Amygdala (tissue), 56 donors: ENCODE data around the gene ADAMTS9.
A peak's percentile ranks its signal among the peaks of the same experiment; 100 is the strongest.
"Not testable (repeated sequence)": the region's sequence is repeated elsewhere in the genome, so short reads cannot be mapped to it uniquely, and the experiment has no call there.

Source experiments
- DNase-seq, 56 donors: peaks; one replicate each; lab custom pipeline; 2025; lab: John Stamatoyannopoulos, UW

Gene ADAMTS9

GRCh38 chr3:64552160-64552559, 135.6 kb downstream of the ADAMTS9 start:
- DNase-seq: no peak

GRCh38 chr3:64551697-64552096, 136.1 kb downstream of the ADAMTS9 start:
- DNase-seq: no peak

DNA sequence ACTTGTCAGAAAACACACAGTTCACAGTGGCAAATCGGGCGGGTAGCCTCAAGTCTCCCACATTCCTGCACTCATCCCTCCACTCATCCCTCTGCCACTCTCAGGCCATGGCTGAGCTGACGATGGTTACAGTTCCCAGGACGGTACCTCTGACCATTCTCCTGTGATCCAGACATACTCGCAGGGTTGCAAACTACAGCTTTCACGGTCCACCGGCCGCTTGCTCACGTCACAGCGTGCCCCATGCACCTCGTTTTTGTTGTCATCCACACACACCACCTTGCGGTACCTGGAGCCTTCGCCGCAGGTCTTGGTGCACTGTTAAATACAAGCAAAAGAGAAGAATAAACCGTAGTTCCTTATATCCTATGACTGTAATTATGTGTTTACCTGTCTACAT, 137.1 kb downstream of the ADAMTS9 start:
- no peak for DNase-seq

- no peak for DNase-seq
Measured at GRCh38 chr3:64549869-64550268, 137.9 kb downstream of the ADAMTS9 start.

- DNase-seq: peak in 8 of 56 donors; percentile 0 to 42 (median 6)
Measured at GRCh38 chr3:64548200-64548889, 139.5 kb downstream of the ADAMTS9 start.

DNA sequence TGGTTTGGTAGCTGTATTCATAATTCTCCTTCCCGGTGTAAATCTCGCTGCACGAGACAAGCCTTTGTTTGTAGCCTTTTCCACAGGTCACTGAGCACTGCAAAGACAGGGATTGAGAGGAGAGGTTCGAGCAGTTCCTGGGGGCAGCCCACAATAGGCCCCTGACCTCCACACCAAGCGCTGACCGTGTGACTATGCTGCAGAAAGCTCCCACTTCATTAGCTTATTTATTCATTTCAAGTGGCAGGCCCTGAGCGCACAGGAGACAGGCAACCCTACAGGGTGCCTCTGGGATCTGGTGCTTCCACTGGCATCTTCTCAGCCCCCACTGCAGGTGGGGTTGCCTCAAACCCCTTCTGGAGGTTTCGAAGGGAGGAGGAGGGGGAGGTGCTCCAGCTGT, 140.9 kb downstream of the ADAMTS9 start:
- no peak for DNase-seq

- DNase-seq: not testable (repeated sequence)
Measured at GRCh38 chr3:64545239-64545638, 142.6 kb downstream of the ADAMTS9 start.

- no peak for DNase-seq
Measured at GRCh38 chr3:64541803-64542202, 146.0 kb downstream of the ADAMTS9 start.

GRCh38 chr3:64539451-64540196, 148.2 kb downstream of the ADAMTS9 start:
- DNase-seq: no peak

- DNase-seq: no peak
Measured at GRCh38 chr3:64536166-64536565, 151.6 kb downstream of the ADAMTS9 start.

DNA sequence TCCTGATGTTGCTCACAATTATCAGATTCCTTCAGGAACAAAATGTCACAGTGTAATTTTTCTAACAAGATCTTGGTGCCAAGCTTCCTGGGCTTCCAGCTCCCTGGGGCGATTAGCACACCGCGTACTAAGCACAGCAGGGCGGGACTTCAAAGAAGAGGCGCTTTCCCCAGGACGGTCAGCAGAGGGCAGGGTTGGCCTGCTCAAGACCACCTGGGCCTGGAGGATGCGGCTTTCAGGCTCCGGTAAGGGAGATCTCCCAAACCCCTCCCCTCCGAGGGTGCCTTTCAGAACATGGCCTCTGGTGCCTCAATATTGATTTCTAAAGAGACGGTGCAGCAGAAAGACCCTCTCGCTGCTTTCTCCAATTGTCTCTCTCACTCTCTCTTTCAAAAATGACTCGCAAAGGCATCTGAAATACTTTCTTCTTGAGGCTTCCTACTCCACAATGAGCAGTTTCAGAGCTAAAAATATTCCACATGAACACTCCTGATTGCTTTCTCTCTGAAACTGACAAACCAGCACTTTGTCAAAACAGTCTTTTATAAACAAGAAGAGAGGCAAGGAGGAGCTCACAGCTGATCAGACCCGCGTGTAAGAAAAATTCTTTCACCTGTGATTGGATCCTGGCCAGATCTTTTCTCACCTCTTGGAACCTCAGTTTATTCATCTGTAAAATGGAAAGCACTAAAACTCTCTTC, 154.0 kb downstream of the ADAMTS9 start:
- DNase-seq: peak; percentile 7 to 86 (median 68)

DNA sequence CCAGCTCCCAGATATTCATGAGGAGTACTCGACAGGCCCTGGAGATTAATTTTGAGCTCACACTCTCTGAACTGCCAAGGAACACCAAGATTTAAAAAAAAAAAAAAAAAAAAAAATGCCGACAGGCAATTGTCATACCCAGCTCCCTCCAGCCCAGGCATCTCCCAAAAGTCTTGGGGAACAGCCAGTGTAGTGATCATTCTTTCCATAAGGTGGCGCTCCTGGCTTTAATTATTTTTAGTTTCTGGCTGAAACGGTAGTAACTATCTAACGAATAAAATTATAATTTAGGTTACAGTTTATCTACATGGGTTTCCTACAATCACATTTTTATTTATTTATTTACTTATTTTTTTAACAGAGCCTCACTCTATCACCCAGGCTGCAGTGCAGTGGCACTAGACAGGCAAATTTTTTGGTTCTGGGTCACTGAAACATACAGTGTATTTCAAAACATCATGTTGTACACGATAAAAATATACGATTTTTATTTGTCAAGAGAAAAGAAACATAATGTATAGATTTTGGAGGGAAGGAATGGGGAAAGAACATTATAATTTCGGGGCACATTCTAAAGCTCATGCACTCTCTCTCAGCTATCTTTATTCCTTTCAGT, 157.3 kb downstream of the ADAMTS9 start:
- peak in 36 of 56 donors; percentile 1 to 77 (median 14) for DNase-seq

DNA sequence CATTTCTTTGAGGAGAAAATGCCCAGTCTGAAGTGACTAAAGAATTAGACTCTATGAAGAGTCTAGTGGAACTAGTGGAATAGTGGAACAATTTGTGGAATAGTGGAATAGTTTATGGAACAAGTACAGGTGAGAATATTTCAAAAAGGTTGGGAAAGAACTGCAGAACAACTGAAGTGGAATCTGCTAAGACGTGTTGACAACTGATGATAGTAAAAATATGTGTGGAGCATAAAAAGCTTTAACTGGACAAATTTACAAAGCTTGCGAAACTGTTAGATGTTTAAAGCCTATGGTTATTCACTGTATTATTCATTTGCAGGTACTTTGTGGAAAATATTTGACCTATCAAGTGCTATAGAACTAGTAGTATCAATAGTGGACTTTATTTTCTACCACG, 164.5 kb downstream of the ADAMTS9 start:
- DNase-seq: no peak

DNA sequence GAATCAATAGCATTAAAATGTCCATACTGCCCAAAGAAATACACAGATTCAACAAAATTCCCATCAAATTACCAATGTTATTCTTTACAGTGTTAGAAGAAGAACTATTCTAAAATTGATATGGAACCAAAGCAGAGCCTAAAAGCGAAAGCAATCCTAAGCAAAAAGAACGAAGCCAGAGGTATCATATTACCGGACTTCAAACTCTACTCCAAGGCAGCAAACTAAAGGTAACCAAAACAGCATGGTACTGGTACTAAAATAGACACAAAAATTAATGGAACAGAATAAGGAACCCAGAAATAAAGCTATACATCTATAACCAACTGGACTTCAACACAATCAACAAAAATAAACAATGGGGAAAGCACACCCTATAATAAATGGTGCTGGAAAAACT, 167.5 kb downstream of the ADAMTS9 start:
- no peak for DNase-seq

DNA sequence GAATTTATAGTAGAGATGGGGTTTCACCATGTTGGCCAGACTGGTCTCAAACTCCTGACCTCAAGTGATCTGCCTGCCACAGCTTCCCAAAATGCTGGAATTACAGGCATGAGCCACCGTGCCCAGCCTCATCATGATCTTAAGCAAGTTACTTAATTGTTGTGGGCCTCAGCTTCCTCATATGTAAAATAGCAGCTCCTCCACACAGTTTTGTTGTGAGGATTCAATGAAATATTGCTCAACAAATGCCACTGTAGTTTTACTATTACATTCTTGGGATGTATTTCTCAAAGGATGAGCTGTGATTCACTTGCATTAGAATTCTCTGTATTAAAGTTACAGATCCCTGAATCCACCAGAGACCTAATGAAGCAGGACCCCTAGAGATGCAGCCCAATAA, 168.8 kb downstream of the ADAMTS9 start:
- no peak for DNase-seq

GRCh38 chr3:64518496-64518895, 169.3 kb downstream of the ADAMTS9 start:
- DNase-seq: no peak

DNA sequence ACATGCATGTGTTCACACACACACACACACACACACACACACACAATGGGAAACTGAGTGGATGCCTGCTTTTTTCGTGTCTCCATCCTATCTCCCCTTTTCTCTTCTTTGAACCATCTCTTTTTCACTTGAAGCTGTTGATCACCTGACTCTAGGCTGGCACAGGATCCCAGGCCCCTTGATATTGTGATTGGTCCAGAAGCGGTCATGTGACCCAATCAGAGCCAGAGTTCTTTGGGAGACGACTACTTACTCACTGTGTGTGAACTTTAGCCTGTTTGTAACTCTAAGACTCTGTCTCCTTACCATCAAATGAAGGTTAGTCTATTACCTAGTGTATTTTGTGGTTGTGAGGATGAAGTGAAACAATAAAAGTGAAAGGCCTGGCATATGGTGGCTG, 172.9 kb downstream of the ADAMTS9 start:
- DNase-seq: no peak

- no peak for DNase-seq
Measured at GRCh38 chr3:64509206-64509605, 178.6 kb downstream of the ADAMTS9 start.

GRCh38 chr3:64508140-64508539, 179.7 kb downstream of the ADAMTS9 start:
- no peak for DNase-seq

DNA sequence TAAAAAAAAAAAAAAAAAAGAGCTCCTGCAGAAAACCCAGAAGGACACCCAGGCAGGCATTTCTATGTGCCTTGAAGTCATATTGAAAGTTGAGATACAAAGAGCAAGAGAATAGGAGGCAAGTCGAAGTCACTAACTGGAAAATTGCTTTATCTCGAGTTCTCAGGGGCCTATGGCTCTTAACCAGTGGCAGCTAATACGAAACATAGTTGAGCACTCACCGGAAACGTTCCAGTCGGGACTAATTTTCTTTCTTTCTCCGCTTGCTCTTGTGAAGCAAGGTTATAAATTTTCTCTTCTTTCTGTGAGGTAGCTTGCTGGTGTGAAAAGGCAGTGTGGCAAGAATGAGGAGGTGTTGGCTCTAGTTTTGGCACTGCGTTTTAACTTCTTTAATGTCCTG, 181.5 kb downstream of the ADAMTS9 start:
- DNase-seq: no peak

GRCh38 chr3:64505419-64505818, 182.4 kb downstream of the ADAMTS9 start:
- DNase-seq: no peak
